Right hindlimb (tissue), 1 donor: ENCODE measurements around the gene ALPG.

Experiments used
- DNase-seq: peaks from one replicate; pipeline ENCODE4 v3.0.0-alpha.2; 2018

ALPG gene

DNA sequence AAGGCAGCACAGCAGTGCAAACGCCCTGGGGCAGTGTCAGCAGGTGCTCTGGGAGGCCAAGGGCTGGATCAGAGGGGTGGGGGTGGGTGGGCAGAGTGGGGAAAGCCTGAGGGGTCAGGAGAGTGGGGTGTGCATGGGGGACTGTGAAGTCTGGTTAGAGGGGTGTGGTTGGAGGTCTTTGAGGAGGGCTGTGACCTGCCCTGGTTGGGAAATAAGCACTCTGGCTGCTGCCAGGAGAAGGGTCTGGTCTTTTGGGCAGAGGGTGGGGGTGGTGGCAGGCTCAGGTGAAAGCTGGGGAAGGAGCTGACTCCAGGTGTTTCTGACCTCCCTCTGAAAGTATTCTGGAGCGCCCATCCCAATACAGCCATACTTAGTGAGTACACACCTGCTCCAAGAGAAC lies 53.5 kb downstream of the ALPG start:
- no peak for DNase-seq
